Lung (tissue), 12 donors: Measurements from ENCODE around the gene SLX9. TPM values are rescaled to one million over a fixed set of nuclear protein-coding genes. Genes with fewer than 3 reads are reported as not detected.

Experiments
- ATAC-seq: fragments of 200-7000 bp; cut with Tn5 transposase; one replicate; pipeline ENCODE4 v1.9.1; 2020; ENCODE audit warnings: moderate number of reproducible peaks; ENCODE audit not compliant: insufficient read depth, low FRiP score
- DNase-seq, 3 donors: peaks; one replicate each; pipeline ENCODE4 v3.0.0-alpha.2; 2013 to 2017
- H3K27ac ChIP-seq, 2 donors: one replicate each; pipeline ENCODE4 v1.5.1; 2013; ENCODE audit warnings: mild to moderate bottlenecking in 2 of 2, moderate library complexity in 2 of 2, control low read depth in 1 of 2, inconsistent platforms in 1 of 2, low read depth in 1 of 2, low read length in 1 of 2
- H3K27me3 ChIP-seq, 3 donors: one replicate each; pipeline ENCODE4 v1.5.1; 2013; ENCODE audit warnings: low read length in 2 of 3; ENCODE audit not compliant: control insufficient read depth in 3 of 3, insufficient read depth in 3 of 3
- H3K36me3 ChIP-seq, 4 donors: one replicate each; pipeline ENCODE4 v1.5.1; 2013; ENCODE audit warnings: low read length in 4 of 4, mild to moderate bottlenecking in 1 of 4, moderate library complexity in 1 of 4; ENCODE audit not compliant: control insufficient read depth in 4 of 4, insufficient read depth in 4 of 4
- H3K4me1 ChIP-seq, 5 donors: one replicate each; pipeline ENCODE4 v1.5.1; 2013; ENCODE audit warnings: low read length in 5 of 5, mild to moderate bottlenecking in 2 of 5, moderate library complexity in 1 of 5; ENCODE audit not compliant: control insufficient read depth in 5 of 5, insufficient read depth in 5 of 5
- H3K4me3 ChIP-seq: one replicate; pipeline ENCODE4 v1.5.1; 2013; ENCODE audit warnings: mild to moderate bottlenecking, control low read depth, moderate library complexity
- H3K9ac ChIP-seq, 2 donors: one replicate each; pipeline ENCODE4 v1.5.1; 2013; ENCODE audit warnings: low read length in 2 of 2, control low read depth in 1 of 2; ENCODE audit not compliant: insufficient read depth in 1 of 2
- H3K9me3 ChIP-seq, 4 donors: one replicate each; pipeline ENCODE4 v1.5.1; 2013; ENCODE audit warnings: low read length in 3 of 4, mild to moderate bottlenecking in 1 of 4, moderate library complexity in 1 of 4; ENCODE audit not compliant: control insufficient read depth in 4 of 4, insufficient read depth in 3 of 4
- WGBS, 2 donors: extraction: QIAGEN DNeasy Blood & Tissue Kit; methylation state at CpG; one replicate each; pipeline ENCODE4 v1.1.7; 2013; 5-methylcytosine and 5-hydroxymethylcytosine counted together
- polyA plus RNA-seq, 2 donors: library from polyadenylated mRNA; stranded (reverse); fragments of 200-250 nt; gene quantifications; one replicate each; pipeline ENCODE4 v1.2.1, GENCODE V29; 2013
- total RNA-seq, 2 donors: library from RNA; depleted of rRNA in 1 of 2; stranded (reverse); fragments of >200 nt in 1 of 2; gene quantifications; one replicate each; pipeline ENCODE4 v1.2.1, GENCODE V29; 2014 to 2021
- TF ChIP-seq, protein P1 (sequence below): IDR thresholded peaks from 2 replicates; pipeline ENCODE4 v1.5.1; 2012; ENCODE audit warnings: mild to moderate bottlenecking; ENCODE audit errors: control extremely low read depth, extremely low read depth
- donor health status: control.
- donor health status: control.
- donor health status: Bipolar disorder and iron deficiency.
- donor health status: healthy.
- donor health status: DM: yes; HTN: yes; CAD: no.

The SLX9 gene
- total and polyA plus RNA-seq, 4 donors = 10.3 to 36.9 (median 27.0) TPM

DNA sequence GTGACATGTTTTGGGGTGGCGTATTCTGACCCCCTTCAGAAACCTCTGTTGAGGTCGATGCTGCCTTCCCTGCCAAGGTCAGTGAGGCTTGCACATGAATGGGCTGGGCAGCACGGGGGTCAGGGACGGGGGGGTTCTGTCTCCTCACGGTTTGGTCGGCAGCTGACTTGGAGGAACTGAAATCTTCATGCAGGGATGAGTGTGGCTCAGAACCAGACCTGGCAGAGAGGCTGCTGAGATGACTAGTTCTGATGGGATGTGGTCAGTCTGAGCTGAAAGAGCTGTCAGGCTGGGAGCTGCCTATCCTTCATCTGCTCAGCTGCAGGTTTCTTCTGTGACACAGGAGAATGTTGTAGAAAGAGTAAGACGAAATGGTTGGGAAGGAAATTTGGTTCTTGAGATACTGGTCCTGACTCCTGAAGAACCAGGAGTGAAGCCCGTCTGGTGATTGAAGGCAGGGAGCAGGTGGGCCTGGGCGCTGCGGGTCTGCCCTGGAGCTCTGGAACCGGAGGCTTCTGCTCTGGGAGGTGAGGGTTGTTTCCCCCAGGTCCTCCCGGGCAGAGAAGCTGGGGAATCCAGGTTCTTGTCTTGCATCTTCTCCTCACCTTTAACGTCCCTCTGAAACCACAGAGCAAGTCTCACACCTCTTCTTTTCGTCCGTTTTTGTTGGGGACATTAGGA, 3.3 kb downstream of the SLX9 start:
- H3K9me3 ChIP-seq = no peaks in the 10 kb centered on the region
- peaks cover 5 to 22% (median 15%) of the 10 kb centered on the region in 5 donors for H3K4me1 ChIP-seq
- H3K9ac ChIP-seq = no peak overlapping the region
- no peak for ATAC-seq
- H3K4me3 ChIP-seq = no peak overlapping the region
- H3K36me3 ChIP-seq = peaks cover 0 to 36% (median 9%) of the 10 kb centered on the region in 4 donors
- DNase-seq = no peak
- 88 to 93% methylated on average over 15 of the region's 15 CpGs for WGBS, 2 donors
- TF ChIP-seq, protein P1, sequence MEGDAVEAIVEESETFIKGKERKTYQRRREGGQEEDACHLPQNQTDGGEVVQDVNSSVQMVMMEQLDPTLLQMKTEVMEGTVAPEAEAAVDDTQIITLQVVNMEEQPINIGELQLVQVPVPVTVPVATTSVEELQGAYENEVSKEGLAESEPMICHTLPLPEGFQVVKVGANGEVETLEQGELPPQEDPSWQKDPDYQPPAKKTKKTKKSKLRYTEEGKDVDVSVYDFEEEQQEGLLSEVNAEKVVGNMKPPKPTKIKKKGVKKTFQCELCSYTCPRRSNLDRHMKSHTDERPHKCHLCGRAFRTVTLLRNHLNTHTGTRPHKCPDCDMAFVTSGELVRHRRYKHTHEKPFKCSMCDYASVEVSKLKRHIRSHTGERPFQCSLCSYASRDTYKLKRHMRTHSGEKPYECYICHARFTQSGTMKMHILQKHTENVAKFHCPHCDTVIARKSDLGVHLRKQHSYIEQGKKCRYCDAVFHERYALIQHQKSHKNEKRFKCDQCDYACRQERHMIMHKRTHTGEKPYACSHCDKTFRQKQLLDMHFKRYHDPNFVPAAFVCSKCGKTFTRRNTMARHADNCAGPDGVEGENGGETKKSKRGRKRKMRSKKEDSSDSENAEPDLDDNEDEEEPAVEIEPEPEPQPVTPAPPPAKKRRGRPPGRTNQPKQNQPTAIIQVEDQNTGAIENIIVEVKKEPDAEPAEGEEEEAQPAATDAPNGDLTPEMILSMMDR = no peak
- no peaks in the 10 kb centered on the region for H3K27me3 ChIP-seq
- no peak overlapping the region for H3K27ac ChIP-seq

DNA sequence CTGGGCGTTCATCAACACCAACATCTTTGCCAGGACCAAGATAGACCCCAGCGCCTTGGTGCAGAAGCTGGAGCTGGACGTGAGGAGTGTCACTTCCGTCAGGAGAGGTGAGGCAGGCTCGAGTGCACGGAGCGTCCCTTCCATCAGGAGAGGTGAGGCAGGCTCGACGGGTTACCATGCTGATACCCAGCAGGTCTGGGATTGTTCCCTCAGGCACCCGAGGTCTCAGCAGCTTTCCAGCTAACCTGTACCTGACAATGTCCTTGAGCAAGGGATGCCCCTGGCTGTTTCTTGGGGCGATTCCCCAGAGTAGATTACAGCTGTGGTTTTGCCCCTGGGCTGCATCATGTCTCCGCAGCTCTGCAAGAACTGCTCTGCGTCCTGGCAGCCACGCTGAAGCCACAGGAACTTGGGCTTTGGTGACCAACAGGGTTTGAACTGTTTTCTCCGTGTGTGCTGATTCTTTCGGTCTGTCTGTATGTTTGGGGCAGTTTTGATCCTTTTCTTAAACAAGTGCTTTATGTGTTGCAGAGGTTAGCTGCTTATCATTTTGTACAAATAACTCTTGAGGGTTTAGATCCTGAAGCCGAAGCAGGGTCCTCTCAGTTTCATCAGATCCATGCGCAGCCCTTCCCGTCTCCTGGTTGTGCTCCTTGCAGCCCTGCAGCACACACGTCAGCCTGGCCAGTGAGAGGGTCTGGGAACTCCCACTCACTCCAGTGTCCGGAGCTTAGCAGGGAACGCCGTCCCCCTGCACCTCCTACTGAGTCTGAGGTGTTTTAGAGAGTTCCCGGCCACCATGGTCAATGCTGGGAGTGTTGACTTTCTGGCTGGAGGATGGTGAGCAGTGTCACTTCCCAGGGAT, 4.1 kb downstream of the SLX9 start:
- TF ChIP-seq, protein P1 = no peak
- ATAC-seq (no peak), DNase-seq (no peak)
- no peaks in the 10 kb centered on the region for H3K9me3 ChIP-seq
- no peak overlapping the region for H3K27ac ChIP-seq
- H3K4me3 ChIP-seq = no peak overlapping the region
- 93 to 95% methylated on average over 24 of the region's 24 CpGs for WGBS, 2 donors
- no peak overlapping the region for H3K9ac ChIP-seq
- H3K36me3 ChIP-seq = peaks cover 0 to 36% (median 9%) of the 10 kb centered on the region in 4 donors
- peaks cover 5 to 21% (median 15%) of the 10 kb centered on the region in 5 donors for H3K4me1 ChIP-seq
- H3K27me3 ChIP-seq = no peaks in the 10 kb centered on the region

DNA sequence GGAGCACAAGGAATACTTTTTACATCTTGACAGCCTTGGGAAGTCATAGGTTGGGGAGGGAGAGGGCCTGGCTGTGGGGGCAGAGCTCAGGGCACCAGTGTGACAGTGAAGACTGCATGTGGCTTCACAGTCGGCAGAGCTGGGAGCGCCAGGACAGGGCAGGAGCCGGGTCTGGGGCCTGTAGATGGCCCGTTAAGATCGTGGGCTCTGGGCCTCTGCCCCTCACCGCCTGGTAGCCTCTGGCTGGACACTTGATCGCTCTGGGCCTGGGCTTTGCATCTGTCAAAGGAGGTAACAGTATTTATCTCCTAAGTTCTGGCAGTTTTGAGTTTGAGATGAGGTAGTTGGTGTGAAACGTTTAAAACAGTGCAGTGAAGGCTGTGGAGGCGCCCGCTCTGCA, 4.8 kb downstream of the SLX9 start:
- H3K9me3 ChIP-seq = no peaks in the 10 kb centered on the region
- peaks cover 0 to 36% (median 9%) of the 10 kb centered on the region in 4 donors for H3K36me3 ChIP-seq
- 95% methylated on average over 10 of the region's 10 CpGs for WGBS, 2 donors
- no peak overlapping the region for H3K27ac ChIP-seq
- no peak overlapping the region for H3K9ac ChIP-seq
- no peak overlapping the region for H3K4me3 ChIP-seq
- no peaks in the 10 kb centered on the region for H3K27me3 ChIP-seq
- TF ChIP-seq, protein P1 = no peak
- no peak for DNase-seq
- no peak for ATAC-seq
- H3K4me1 ChIP-seq = peaks cover 5 to 16% (median 9%) of the 10 kb centered on the region in 5 donors
